IPS-11a (cell line): Measurements from ENCODE around the gene CDH4.

Experiments used
- H3K4me3 ChIP-seq: one replicate; pipeline ENCODE4 v1.5.1; 2013; ENCODE audit warnings: low read depth, low read length, control low read depth

The CDH4 gene

GRCh38 chr20:61482056-61482887 is 230.2 kb downstream of the CDH4 start:
- no peak overlapping the region for H3K4me3 ChIP-seq

DNA sequence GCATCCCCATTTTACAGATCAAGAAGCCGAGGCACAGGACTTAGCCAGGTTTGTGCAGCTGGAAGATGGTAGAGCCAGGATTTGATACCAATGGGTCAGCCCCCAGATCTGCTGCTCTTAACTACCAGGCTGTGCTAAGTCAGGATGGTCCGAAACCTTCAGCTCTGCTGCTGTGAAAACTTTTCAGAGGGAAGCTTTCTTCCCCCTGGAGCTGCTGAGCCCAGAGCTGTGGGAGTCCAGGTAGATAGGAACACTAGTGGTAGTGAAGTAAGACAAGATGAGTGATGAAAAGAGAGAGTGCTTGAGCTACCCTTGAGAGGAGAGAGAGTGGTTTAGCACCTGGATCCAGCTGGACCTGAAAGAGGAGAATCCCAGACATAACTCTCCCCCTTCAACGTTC is 230.8 kb downstream of the CDH4 start:
- no peak overlapping the region for H3K4me3 ChIP-seq

- H3K4me3 ChIP-seq = no peak overlapping the region
These were observed 231.4 kb downstream of the CDH4 start for GRCh38 chr20:61483336-61484067.

DNA sequence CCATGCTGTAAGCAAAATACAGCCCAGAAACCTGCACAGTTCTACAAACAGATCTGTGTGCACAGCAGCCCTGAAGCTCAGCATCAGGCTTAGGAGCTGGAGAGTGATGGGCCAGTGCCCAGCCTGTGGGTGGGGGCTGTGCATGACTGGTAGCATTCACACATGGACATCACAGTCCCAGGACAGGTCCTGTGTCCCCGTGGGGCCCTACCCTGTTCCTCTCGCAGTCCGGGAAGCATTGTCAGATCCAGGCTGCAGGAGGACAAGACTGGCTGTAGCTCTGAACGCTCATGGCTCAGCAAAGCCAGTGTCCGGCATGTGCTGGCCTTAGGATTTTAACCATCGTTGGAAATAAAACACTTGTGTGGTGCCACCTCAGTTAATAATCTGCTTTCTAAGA is 234.1 kb downstream of the CDH4 start:
- no peak overlapping the region for H3K4me3 ChIP-seq

DNA sequence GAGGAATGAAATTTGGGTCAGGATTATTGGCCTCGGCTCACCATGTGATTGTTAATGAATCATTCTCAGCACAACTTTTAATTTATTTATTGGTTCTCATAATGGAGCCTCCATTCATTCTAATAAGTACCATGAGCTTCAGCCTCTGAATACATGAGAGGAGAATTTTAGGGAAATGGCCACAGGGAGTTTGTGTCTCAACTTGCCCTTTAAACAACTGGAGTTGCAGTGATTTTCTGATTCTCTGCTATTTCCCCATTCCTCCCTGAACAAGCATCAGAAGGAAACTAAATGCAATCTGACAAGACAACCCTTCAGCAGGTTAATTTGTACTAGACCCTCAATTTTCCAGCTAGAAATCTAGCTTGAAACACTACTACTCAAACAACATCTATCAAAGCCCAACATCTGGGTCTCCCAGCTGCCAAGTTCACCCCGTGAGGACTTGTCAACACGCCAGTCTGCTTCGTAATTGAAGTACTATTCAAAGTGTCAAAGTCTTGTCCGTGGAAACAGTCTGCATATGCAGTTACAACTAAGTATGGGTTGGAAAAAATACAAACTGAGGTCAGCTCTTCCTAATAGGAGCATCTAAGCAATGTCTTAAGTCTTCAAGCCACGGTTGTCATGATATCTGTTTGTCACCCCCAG is 235.4 kb downstream of the CDH4 start:
- H3K4me3 ChIP-seq = no peak overlapping the region

GRCh38 chr20:61487997-61488371 is 235.9 kb downstream of the CDH4 start:
- H3K4me3 ChIP-seq = no peak overlapping the region

DNA sequence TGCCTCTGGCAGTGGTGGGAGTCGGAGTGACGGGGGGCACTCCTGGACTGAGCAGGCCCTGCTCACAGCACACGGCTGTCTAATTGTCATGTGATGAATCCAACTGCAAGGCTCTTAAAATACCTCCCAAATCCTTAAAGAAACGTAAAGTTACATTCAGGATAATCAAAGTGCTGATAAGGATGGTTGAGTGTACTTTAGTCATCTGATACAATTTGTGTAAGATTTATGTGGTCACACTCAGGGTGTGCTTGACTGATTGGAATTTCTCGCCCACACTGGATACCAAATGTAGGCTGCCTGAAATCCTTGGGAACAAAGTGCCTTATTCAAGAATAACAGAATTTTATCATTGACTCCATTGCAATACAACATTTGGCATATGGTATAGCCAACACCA is 238.7 kb downstream of the CDH4 start:
- H3K4me3 ChIP-seq = no peak overlapping the region

GRCh38 chr20:61492065-61492464 is 240.0 kb downstream of the CDH4 start:
- no peak overlapping the region for H3K4me3 ChIP-seq

GRCh38 chr20:61493798-61494305 is 241.8 kb downstream of the CDH4 start:
- no peak overlapping the region for H3K4me3 ChIP-seq

- no peak overlapping the region for H3K4me3 ChIP-seq
These were observed 242.9 kb downstream of the CDH4 start for GRCh38 chr20:61494763-61495575.

- no peak overlapping the region for H3K4me3 ChIP-seq
These were observed 245.1 kb downstream of the CDH4 start for GRCh38 chr20:61497029-61497627.

DNA sequence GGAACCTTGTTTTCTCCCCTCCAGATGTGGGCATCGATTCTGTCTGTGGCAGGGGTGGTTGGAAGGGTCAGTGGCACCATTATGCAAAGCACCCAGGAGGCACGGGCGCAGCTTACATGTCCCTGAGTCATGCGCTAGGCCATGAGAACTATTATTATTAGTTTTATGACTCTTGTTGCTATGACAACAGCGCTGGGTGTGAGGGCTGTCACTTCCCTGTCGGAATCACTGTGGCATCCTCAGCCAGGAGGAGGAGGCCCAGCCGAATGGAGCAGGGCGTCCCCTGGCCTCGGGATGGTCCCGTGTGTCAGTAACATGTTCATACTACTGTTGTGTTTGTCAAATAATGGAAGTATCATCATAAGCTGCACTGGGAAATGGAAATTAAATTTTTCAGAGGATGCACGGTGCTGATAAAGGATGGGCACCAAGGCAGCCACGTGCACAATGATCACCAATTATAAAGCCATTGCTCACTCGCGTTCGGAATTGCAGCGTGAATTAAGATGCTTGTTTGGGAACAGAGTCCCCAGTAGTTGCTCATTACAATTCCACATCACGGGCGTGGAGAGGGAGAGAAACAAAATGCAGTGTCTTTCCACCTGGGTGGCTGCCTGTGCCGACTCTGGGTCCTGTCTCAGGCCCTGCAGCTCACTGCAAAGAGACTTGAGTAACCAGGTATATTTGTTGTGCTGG is 247.9 kb downstream of the CDH4 start:
- no peak overlapping the region for H3K4me3 ChIP-seq

DNA sequence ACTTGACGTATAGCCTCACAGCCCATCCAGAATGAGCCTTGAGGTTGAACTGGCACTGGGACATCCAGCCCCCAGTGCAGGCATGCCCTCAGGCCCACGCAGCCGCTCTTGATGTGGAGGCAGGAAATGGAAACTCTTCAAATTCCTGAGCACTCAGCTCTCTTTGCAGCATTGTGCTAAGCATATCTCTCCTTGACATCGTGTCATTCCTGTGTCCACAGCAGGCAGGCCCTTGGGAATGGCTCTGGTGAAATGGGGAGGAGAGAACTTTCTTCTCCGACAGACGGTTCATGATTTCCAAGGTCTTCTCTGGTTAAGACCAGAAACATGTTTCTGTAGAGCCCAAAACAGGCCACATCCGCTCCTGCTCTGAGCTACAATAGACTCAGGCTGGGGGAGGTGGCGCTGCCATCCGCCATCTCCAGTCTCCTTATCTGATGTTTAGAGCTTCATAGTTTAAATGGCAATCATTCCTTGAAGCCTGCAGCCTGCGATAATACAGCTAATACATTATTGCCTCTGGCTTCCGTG is 248.8 kb downstream of the CDH4 start:
- H3K4me3 ChIP-seq = no peak overlapping the region

- H3K4me3 ChIP-seq = no peak overlapping the region
These were observed 250.4 kb downstream of the CDH4 start for GRCh38 chr20:61502433-61502832.

- H3K4me3 ChIP-seq = no peak overlapping the region
These were observed 251.0 kb downstream of the CDH4 start for GRCh38 chr20:61503106-61503505.

- no peak overlapping the region for H3K4me3 ChIP-seq
These were observed 253.4 kb downstream of the CDH4 start for GRCh38 chr20:61505508-61505907.

DNA sequence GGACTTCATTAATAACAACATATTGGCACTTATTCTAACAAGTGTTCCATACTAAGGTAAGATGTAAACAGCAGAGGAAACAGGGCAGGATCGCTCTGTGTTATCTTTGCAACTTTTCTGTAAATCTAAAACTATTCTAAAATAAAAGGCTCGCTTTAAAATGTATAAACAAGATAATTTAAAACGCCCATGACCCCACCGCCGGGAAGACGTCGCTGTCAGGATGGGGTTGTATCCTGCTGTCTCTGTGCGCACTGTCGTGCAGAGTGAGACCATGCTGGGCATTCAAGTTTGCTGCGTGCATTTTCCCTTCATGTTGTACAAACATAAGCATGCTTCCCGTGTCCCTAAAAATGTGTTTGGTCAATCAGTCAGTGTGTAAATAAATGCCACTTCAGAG is 255.7 kb downstream of the CDH4 start:
- no peak overlapping the region for H3K4me3 ChIP-seq

DNA sequence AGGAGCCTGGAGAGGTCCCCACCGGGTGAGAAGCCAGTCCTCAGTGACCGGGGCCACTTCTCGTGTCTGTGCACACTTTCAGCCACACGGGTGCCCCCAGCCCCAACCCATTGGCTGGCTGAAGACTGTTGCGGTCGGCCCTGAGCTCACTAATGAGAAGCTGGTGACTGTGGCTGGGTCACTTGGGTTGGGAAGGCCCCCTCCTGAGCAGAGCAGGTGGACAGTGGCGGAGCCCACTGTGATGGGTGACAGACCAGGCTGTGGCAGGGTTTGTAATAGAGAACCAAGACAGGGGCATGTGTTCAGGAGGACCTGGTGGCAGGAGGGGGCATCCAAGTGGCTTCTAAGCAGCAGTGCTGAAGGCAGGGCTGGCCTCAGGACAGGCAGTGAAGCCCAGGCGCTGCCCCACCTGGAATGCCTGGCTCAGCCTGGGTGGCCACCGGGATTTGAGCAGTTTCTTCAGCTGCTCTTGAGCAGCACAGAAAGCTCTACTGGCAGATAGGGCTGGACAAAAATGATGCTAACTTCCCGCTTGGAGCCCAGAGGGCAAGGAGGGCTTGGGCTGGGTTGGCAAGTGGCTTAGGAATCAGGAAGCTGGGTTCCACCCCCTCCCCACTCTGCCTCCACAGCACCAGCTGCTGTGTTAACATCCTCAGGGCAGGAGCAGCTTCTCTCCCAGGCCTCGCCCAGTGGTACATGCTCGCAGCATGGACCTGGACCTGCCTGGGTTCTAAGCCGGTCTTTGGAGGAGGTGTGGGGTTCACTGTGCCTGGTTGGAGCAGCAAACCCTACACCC is 256.4 kb downstream of the CDH4 start:
- H3K4me3 ChIP-seq = no peak overlapping the region
